ENCODE results near the gene MARK2. TPM values are rescaled to one million over a fixed set of nuclear protein-coding genes. Genes with fewer than 3 reads are reported as not detected.

MARK2 gene
- total and polyA plus RNA-seq, 2 experiments from 2014 or later = 8.9 to 15.8 TPM

DNA sequence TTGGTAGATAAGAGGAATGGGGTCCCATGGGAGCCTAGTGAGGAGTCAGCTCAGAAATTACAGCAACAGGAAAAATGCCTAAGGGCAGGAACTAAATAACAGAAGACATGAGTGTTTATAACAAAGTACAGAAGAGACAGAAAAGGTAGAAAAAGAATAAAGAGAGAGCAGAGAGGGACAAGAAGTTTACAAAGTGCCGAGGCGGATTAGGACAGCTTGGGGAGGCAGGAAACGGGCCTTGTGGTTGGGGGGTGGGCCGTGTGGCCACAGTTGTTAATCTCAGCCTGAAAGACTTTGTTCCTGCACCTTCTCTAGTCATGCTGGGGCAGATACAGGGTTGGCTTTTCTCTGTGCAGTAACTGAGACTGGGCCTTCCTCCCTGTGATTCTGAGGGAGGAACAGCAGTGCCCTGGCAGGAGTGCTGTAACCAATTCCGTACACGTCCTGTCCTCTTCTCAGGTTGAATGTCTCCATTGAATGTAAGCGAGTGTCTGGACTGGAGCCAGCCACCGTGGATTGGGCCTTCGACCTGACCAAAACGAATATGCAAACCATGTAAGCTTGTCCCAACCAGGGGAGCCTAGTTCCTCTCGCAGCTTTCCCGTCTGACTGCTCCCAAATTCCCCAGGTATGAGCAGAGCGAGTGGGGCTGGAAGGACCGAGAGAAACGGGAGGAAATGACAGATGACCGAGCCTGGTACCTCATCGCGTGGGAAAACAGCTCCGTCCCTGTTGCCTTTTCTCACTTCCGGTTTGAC is 113.0 kb downstream of the MARK2 start:
- Histone ChIP-seq H3K79me2 (ENCODE audit: insufficient read depth) (no peaks in the 10 kb centered on the region), H3K27ac (no peak overlapping the region), H3K4me2 (ENCODE audit: unreplicated experiment) (no peak overlapping the region), H4K20me1 (ENCODE audit: insufficient read depth) (no peaks in the 10 kb centered on the region), H3K27me3 (replicated peaks; ENCODE audit: insufficient read depth) (no peaks in the 10 kb centered on the region), H3F3A (ENCODE audit: insufficient read depth) (no peaks in the 10 kb centered on the region), H3K36me3 (ENCODE audit: low read depth) (no peaks in the 10 kb centered on the region; the same call in 1 of the 2 replicates), H3K9ac (no peak overlapping the region), H3K9me2 (ENCODE audit: insufficient read depth) (no peaks in the 10 kb centered on the region), H3K9me3 (ENCODE audit: low read depth) (no peaks in the 10 kb centered on the region), H2AFZ (no peak overlapping the region), H3K4me1 (ENCODE audit: insufficient read depth) (no peaks in the 10 kb centered on the region), H3K4me3 (no peak overlapping the region)
- peak; percentile 23 for DNase-seq
- WGBS, 2 experiments (ENCODE audit: low coverage in 1 of 2, low lambda C conversion rate in 2 of 2, missing lambda C conversion rate in 2 of 2) = 90% methylated on average over 20 of the region's 20 CpGs
- in situ Hi-C loops (cut with MboI) = no loop called here
- no peak for TF ChIP-seq EZH2phosphoT487 (IDR thresholded peaks at IDR 0.05; ENCODE audit: insufficient read depth, low read depth)
- no peak for TF ChIP-seq EZH2 (IDR thresholded peaks at IDR 0.05; ENCODE audit: insufficient read depth, poor library complexity, severe bottlenecking)

DNA sequence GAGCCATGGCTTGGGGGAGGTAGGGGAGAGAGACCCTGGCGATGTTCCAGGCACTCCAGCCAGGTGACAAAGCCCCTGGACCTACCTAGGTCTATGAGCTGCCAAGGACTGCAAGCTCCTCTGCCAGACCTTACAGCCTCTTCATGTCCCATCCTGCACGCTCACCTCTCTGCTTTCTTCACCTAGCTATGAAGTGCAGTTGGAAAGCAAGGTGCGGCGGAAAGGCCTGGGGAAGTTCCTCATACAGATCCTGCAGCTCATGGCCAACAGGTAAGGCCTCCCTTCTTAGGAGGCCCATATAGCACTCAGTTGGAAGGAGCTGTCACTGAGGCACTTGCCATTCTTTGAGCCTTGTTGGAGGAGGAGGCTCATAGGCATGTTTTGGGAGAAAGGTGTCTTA is 113.7 kb downstream of the MARK2 start:
- no peaks in the 10 kb centered on the region for H3K4me1 ChIP-seq (ENCODE audit: insufficient read depth)
- no peak overlapping the region for H3K9ac ChIP-seq
- H3K4me3 ChIP-seq = no peak overlapping the region
- H3K27me3 ChIP-seq (replicated peaks; ENCODE audit: insufficient read depth) = no peaks in the 10 kb centered on the region
- H3K27ac ChIP-seq = no peak overlapping the region
- no peak for DNase-seq
- in situ Hi-C loops (cut with MboI) = no loop called here
- no peak overlapping the region for H3K4me2 ChIP-seq (ENCODE audit: unreplicated experiment)
- H3K9me3 ChIP-seq (ENCODE audit: low read depth) = no peaks in the 10 kb centered on the region
- WGBS, 2 experiments (ENCODE audit: low coverage in 1 of 2, low lambda C conversion rate in 2 of 2, missing lambda C conversion rate in 2 of 2) = 94 to 95% methylated on average over 3 to 4 of the region's 4 CpGs
- H2AFZ ChIP-seq = no peak overlapping the region
- no peaks in the 10 kb centered on the region for H3K79me2 ChIP-seq (ENCODE audit: insufficient read depth)
- no peaks in the 10 kb centered on the region for H3F3A ChIP-seq (ENCODE audit: insufficient read depth)
- no peaks in the 10 kb centered on the region; the same call in 1 of the 2 replicates for H3K36me3 ChIP-seq (ENCODE audit: low read depth)
- TF ChIP-seq EZH2phosphoT487 (IDR thresholded peaks at IDR 0.05; ENCODE audit: insufficient read depth, low read depth) (no peak), EZH2 (IDR thresholded peaks at IDR 0.05; ENCODE audit: insufficient read depth, poor library complexity, severe bottlenecking) (no peak)
- H3K9me2 ChIP-seq (ENCODE audit: insufficient read depth) = no peaks in the 10 kb centered on the region
- no peaks in the 10 kb centered on the region for H4K20me1 ChIP-seq (ENCODE audit: insufficient read depth)

DNA sequence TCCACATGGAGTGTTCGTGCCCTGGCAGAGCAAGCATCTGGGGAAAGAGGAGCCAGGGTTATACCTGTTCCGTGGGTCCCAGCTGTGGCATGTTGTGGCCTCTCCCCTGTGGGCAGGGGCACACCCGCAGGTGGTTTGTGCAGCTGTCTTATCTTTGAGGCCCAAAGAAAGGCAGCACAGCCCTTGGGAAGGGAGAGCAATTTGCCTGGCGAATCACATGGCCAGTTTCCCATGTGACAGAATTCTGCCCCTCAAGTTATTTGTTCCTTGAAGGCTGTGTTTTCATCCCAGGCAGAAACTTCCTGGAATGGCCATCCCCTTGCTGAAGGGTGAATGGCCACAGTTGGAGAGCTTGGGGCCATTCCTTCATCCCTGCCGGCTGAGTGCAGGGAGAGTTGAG is 119.1 kb downstream of the MARK2 start:
- 92 to 98% methylated on average over 5 of the region's 5 CpGs for WGBS, 2 experiments (ENCODE audit: low coverage in 1 of 2, low lambda C conversion rate in 2 of 2, missing lambda C conversion rate in 2 of 2)
- H3K4me3 ChIP-seq = no peak overlapping the region
- no peaks in the 10 kb centered on the region for H4K20me1 ChIP-seq (ENCODE audit: insufficient read depth)
- H3K36me3 ChIP-seq (ENCODE audit: low read depth) = no peaks in the 10 kb centered on the region
- peaks cover 3% of the 10 kb centered on the region; the same call in 1 of the 2 replicates for H3K4me1 ChIP-seq (ENCODE audit: insufficient read depth)
- H2AFZ ChIP-seq = no peak overlapping the region
- H3F3A ChIP-seq (ENCODE audit: insufficient read depth) = no peaks in the 10 kb centered on the region
- no peak for TF ChIP-seq EZH2phosphoT487 (IDR thresholded peaks at IDR 0.05; ENCODE audit: insufficient read depth, low read depth)
- TF ChIP-seq EZH2 (IDR thresholded peaks at IDR 0.05; ENCODE audit: insufficient read depth, poor library complexity, severe bottlenecking) = no peak
- in situ Hi-C loops (cut with MboI) = no loop called here
- no peak overlapping the region for H3K4me2 ChIP-seq (ENCODE audit: unreplicated experiment)
- H3K9me3 ChIP-seq (ENCODE audit: low read depth) = no peaks in the 10 kb centered on the region
- H3K27me3 ChIP-seq (replicated peaks; ENCODE audit: insufficient read depth) = no peaks in the 10 kb centered on the region
- H3K79me2 ChIP-seq (ENCODE audit: insufficient read depth) = no peaks in the 10 kb centered on the region
- H3K9me2 ChIP-seq (ENCODE audit: insufficient read depth) = no peaks in the 10 kb centered on the region
- H3K27ac ChIP-seq = no peak overlapping the region
- no peak overlapping the region for H3K9ac ChIP-seq
- no peak for DNase-seq

Small RNAs within 50 kb of the gene (small RNA-seq; reads per million reads assigned to genes)
- gene AP006289.1 (ENCODE audit: low read depth, low replicate concordance) = not detected
- gene RN7SL596P (ENCODE audit: low read depth, low replicate concordance) = not detected
- gene RNU6-1306P (ENCODE audit: low read depth, low replicate concordance) = not detected

Other genes with a start within 250 kb of the MARK2 start
- gene PLAAT3, start 224.7 kb upstream of the MARK2 start, total RNA-seq (2014; rRNA removed; shearing (Covaris generic)) = 1.8 and 4.3 TPM in 2 replicates
- gene PLAAT3, start 224.7 kb upstream of the MARK2 start, polyA plus RNA-seq (2016; fragmentation: Nextera tagmentation; extraction: Ambion mirVana) = 4.2 and 4.9 TPM in 2 replicates
- 199 and 210 TPM in 2 replicates for gene ATL3, start 167.7 kb upstream of the MARK2 start, total RNA-seq (2014; rRNA removed; shearing (Covaris generic))
- gene ATL3, start 167.7 kb upstream of the MARK2 start, polyA plus RNA-seq (2016; fragmentation: Nextera tagmentation; extraction: Ambion mirVana) = 79.5 and 79.9 TPM in 2 replicates
- gene RTN3, start 157.6 kb upstream of the MARK2 start, total RNA-seq (2014; rRNA removed; shearing (Covaris generic)) = 66.9 and 113 TPM in 2 replicates
- gene RTN3, start 157.6 kb upstream of the MARK2 start, polyA plus RNA-seq (2016; fragmentation: Nextera tagmentation; extraction: Ambion mirVana) = 123 and 127 TPM in 2 replicates
- 16.6 and 23.0 TPM in 2 replicates for gene ZFTA, start 70.3 kb upstream of the MARK2 start, total RNA-seq (2014; rRNA removed; shearing (Covaris generic))
- 0.87 and 0.96 TPM in 2 replicates for gene ZFTA, start 70.3 kb upstream of the MARK2 start, polyA plus RNA-seq (2016; fragmentation: Nextera tagmentation; extraction: Ambion mirVana)
- gene SPINDOC, start 25.7 kb upstream of the MARK2 start, total RNA-seq (2014; rRNA removed; shearing (Covaris generic)) = 10.6 and 15.3 TPM in 2 replicates
- 0.30 and 0.86 TPM in 2 replicates for gene SPINDOC, start 25.7 kb upstream of the MARK2 start, polyA plus RNA-seq (2016; fragmentation: Nextera tagmentation; extraction: Ambion mirVana)
- gene RCOR2, start 78.1 kb downstream of the MARK2 start, total RNA-seq (2014; rRNA removed; shearing (Covaris generic)) = 0.89 and 1.8 TPM in 2 replicates
- 0.24 TPM in 1 of 2 replicates, not detected in the other for gene RCOR2, start 78.1 kb downstream of the MARK2 start, polyA plus RNA-seq (2016; fragmentation: Nextera tagmentation; extraction: Ambion mirVana)
- gene NAA40, start 99.9 kb downstream of the MARK2 start, total RNA-seq (2014; rRNA removed; shearing (Covaris generic)) = 11.7 and 27.9 TPM in 2 replicates
- 10.3 and 12.0 TPM in 2 replicates for gene NAA40, start 99.9 kb downstream of the MARK2 start, polyA plus RNA-seq (2016; fragmentation: Nextera tagmentation; extraction: Ambion mirVana)
- gene COX8A, start 135.5 kb downstream of the MARK2 start, total RNA-seq (2014; rRNA removed; shearing (Covaris generic)) = 358 and 388 TPM in 2 replicates
- 397 and 417 TPM in 2 replicates for gene COX8A, start 135.5 kb downstream of the MARK2 start, polyA plus RNA-seq (2016; fragmentation: Nextera tagmentation; extraction: Ambion mirVana)
- gene OTUB1, start 147.3 kb downstream of the MARK2 start, total RNA-seq (2014; rRNA removed; shearing (Covaris generic)) = 35.5 and 48.3 TPM in 2 replicates
- gene OTUB1, start 147.3 kb downstream of the MARK2 start, polyA plus RNA-seq (2016; fragmentation: Nextera tagmentation; extraction: Ambion mirVana) = 123 and 130 TPM in 2 replicates
- 0.22 TPM in 1 of 2 replicates, not detected in the other for gene FLRT1, start 196.8 kb downstream of the MARK2 start, total RNA-seq (2014; rRNA removed; shearing (Covaris generic))
- gene FLRT1, start 196.8 kb downstream of the MARK2 start, polyA plus RNA-seq (2016; fragmentation: Nextera tagmentation; extraction: Ambion mirVana) = 0.09 TPM in 1 of 2 replicates, not detected in the other